SK-N-SH treated with all-trans-retinoic acid at 6 μM for 48 hours (cell line): Measurements from ENCODE around the gene PIP5K1C.
A peak's percentile ranks its signal among the peaks of the same experiment; 100 is the strongest.

Experiments
- ATAC-seq: fragments of 200-7000 bp; cut with Tn5 transposase; 3 replicates; pipeline ENCODE4 v1.9.1; 2020; ENCODE audit warnings: mild to moderate bottlenecking, moderate library complexity
- ARNTL ChIP-seq: fragments of 450-650 bp; formaldehyde crosslinking; IDR thresholded peaks from 2 replicates; pipeline ENCODE4 v1.5.0; 2020; ENCODE audit warnings: low read depth, mild to moderate bottlenecking, moderate library complexity, borderline replicate concordance
- BACH2 ChIP-seq: fragments of 250-450 bp; sonication (Bioruptor Pico); IDR thresholded peaks from 2 replicates; pipeline ENCODE4 v1.9.0; 2021; ENCODE audit warnings: mild to moderate bottlenecking, borderline replicate concordance
- CSDC2 ChIP-seq: fragments of 250-450 bp; sonication (Bioruptor Pico); IDR thresholded peaks from 2 replicates; pipeline ENCODE4 v1.5.0; 2020; ENCODE audit warnings: mild to moderate bottlenecking, moderate library complexity
- ESRRG ChIP-seq: fragments of 250-450 bp; sonication (Bioruptor Pico); IDR thresholded peaks from 2 replicates; pipeline ENCODE4 v1.6.1; 2021; ENCODE audit warnings: mild to moderate bottlenecking
- GLIS3 ChIP-seq: fragments of 250-450 bp; sonication (Bioruptor Pico); IDR thresholded peaks from 2 replicates; pipeline ENCODE4 v1.5.0; 2020; ENCODE audit warnings: mild to moderate bottlenecking, moderate library complexity
- ISL1 ChIP-seq: fragments of 250-450 bp; sonication (Bioruptor Pico); IDR thresholded peaks from 2 replicates; pipeline ENCODE4 v2.1.2; 2022; ENCODE audit warnings: mild to moderate bottlenecking, moderate library complexity
- OSR1 ChIP-seq: fragments of 250-450 bp; sonication (Bioruptor Pico); IDR thresholded peaks from 2 replicates; pipeline ENCODE4 v1.8.0; 2022; ENCODE audit warnings: moderate library complexity, mild to moderate bottlenecking, inconsistent platforms
- PPARA ChIP-seq: fragments of 250-450 bp; sonication (Bioruptor Pico); IDR thresholded peaks from 2 replicates; pipeline ENCODE4 v1.5.0; 2020; ENCODE audit warnings: mild to moderate bottlenecking, borderline replicate concordance
- SNAI2 ChIP-seq: fragments of 250-450 bp; sonication (Bioruptor Pico); IDR thresholded peaks from 2 replicates; pipeline ENCODE4 v1.5.0; 2020; ENCODE audit warnings: mild to moderate bottlenecking, moderate library complexity
- TCF4 ChIP-seq: fragments of 250-450 bp; sonication (Bioruptor Pico); IDR thresholded peaks from 2 replicates; pipeline ENCODE4 v1.8.0; 2021; ENCODE audit warnings: mild to moderate bottlenecking, moderate library complexity, borderline replicate concordance
- ZFP3 ChIP-seq: fragments of 250-450 bp; sonication (Bioruptor Pico); IDR thresholded peaks from 2 replicates; pipeline ENCODE4 v1.5.0; 2020; ENCODE audit warnings: mild to moderate bottlenecking, moderate library complexity
- ZFP30 ChIP-seq: fragments of 450-650 bp; formaldehyde crosslinking; IDR thresholded peaks from 2 replicates; pipeline ENCODE4 v1.5.0; 2022; ENCODE audit warnings: mild to moderate bottlenecking, moderate library complexity
- ZNF565 ChIP-seq: fragments of 450-650 bp; formaldehyde crosslinking; conservative IDR thresholded peaks from 2 replicates; pipeline ENCODE4 v1.5.0; 2020; ENCODE audit warnings: low read depth, mild to moderate bottlenecking, moderate library complexity
- ZNF70 ChIP-seq: fragments of 450-650 bp; formaldehyde crosslinking; IDR thresholded peaks from 2 replicates; pipeline ENCODE4 v1.5.0; 2020; ENCODE audit warnings: mild to moderate bottlenecking, moderate library complexity
- ZNF8 ChIP-seq: fragments of 450-650 bp; formaldehyde crosslinking; IDR thresholded peaks from 2 replicates; pipeline ENCODE4 v1.5.0; 2020; ENCODE audit warnings: mild to moderate bottlenecking, moderate library complexity
- TF ChIP-seq, protein P1 (sequence below): fragments of 250-450 bp; sonication (Bioruptor Pico); IDR thresholded peaks from 2 replicates; pipeline ENCODE4 v1.8.0; 2021; ENCODE audit warnings: low read depth, mild to moderate bottlenecking, moderate library complexity, borderline replicate concordance
- TF ChIP-seq, protein P2 (sequence below): fragments of 250-450 bp; sonication (Bioruptor Pico); IDR thresholded peaks from 2 replicates; pipeline ENCODE4 v1.8.0; 2020; ENCODE audit warnings: mild to moderate bottlenecking, moderate library complexity, borderline replicate concordance
- TF ChIP-seq, protein P3 (sequence below): fragments of 250-450 bp; sonication (Bioruptor Pico); IDR thresholded peaks from 2 replicates; pipeline ENCODE4 v1.5.0; 2020; ENCODE audit warnings: mild to moderate bottlenecking, moderate library complexity
- TF ChIP-seq, protein P4 (sequence below): fragments of 250-450 bp; sonication (Bioruptor Pico); IDR thresholded peaks from 2 replicates; pipeline ENCODE4 v1.5.1; 2021; ENCODE audit warnings: mild to moderate bottlenecking, moderate library complexity
- TF ChIP-seq, protein P5 (sequence below): fragments of 250-450 bp; sonication (Bioruptor Pico); IDR thresholded peaks from 2 replicates; pipeline ENCODE4 v1.5.1; 2020; ENCODE audit warnings: low read depth, mild to moderate bottlenecking, moderate library complexity

Gene PIP5K1C

DNA sequence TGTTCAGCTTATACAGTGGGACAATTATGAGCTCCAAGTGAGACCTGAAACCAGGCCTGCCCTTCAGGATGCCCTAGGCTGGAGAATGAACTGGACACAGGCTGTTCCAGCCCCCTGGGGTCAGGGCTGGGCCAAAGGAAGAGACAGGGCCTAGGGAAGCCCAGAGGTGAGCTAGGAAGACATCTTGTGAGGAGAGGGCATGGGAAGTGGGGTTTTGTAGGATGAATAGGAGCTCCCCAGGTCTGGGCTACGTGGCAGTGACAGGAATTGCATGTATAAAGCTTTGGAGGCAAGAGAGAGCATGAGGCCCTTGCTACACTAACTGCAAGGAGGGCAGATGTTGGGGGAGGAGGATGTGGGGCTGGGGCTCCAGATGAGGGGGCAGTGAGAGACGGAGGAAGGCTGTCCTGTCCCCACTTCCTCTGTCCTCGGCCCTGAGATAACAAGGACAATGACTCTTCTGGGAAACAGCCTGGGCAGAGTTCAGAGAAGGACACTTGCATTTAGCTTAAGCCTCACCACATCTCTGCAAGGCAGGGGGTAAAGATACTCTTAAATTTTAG lies 92.1 kb downstream of the PIP5K1C start:
- TF ChIP-seq ZFP3, result peak; percentile 100
- no peak for TF ChIP-seq ISL1
- TF ChIP-seq SNAI2 (CRISPR knock-in tag), result no peak
- TF ChIP-seq ZFP30 (CRISPR knock-in tag), result no peak
- no peak for ATAC-seq

DNA sequence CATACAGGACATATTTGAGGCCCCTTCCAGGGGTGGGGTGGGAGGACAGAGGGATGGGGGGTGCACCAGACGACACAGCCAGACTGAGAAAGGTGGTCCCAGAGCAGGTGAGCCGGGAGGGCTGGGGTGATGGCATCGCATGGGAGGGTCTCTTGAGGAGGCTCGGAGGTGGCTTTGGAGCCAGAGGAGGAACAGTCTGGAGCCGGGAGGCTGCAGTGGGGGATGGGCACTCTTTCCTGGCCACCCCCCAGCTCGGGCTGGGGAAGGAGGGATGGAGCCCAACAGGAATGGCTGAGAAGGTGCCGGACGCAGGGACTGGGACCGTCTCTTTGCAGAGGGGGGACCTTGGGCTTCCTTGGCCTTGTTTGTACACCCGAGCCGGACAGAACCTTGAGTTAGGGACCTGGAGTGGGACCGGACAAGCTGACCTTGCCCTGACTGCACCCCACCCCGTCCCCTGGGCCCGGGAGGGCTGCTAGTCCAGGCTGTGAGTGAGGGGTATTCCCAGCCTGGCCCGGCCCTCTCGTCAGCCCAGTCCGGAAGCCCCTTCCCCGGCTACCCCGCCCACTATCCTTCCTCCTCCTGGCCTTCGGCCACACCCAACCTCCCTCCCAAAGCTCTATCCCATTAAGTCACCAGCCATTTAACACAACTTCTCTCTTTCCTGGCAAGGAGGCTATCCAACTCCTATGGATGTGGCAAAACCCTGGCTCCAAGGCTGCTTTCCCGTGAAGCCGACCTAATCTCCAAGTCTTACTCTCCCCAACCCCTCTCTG lies 92.8 kb downstream of the PIP5K1C start:
- no peak for TF ChIP-seq ESRRG (CRISPR knock-in tag)
- TF ChIP-seq ZFP3, result no peak
- no peak for TF ChIP-seq PPARA (CRISPR knock-in tag)
- no peak for TF ChIP-seq BACH2

DNA sequence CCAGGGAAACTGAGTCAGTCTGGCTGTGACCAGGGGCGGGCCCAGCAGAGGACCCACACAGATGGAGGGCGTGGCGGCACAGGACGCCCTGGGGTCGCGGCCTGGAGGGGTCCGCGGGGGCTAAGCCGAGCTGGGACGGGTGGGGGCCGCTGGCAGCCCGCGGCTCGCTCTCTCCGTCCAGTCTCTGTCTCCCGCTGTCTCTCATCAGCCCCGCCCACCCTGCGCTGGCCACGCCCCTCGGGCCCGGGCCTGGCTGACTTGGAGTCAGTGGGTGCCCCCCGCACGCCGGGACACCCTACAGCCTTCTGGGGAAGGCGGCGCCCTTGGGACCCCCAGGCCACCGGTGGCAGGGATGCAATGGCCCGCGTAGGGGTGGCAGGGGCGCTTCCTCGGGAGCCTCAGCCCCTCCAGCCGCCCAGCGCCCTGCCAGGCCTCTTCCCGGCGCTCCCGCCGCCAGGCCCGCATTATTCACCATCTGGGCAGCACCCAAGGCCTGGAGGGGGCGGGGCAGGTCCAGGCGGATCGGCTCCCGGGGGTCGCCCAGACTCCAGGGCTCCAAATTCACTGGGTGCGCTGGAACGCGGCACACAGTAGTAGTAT lies 93.5 kb downstream of the PIP5K1C start, which contains the start of gene TBXA2R:
Gene TBXA2R (minus strand): TSS at position 186 of the 600 bp plus-strand sequence. CDS start 6,241 bp downstream, outside the sequence.
- no peak for TF ChIP-seq ARNTL (CRISPR knock-in tag)
- peak; percentile 39; the same call in 1 of the 2 replicates for TF ChIP-seq TCF4
- peak; percentile 91 for ATAC-seq

More for the DNA sequence above, 92.8 kb downstream of the PIP5K1C start:
- ATAC-seq, result no peak; the same call in 2 of the 3 replicates

DNA sequence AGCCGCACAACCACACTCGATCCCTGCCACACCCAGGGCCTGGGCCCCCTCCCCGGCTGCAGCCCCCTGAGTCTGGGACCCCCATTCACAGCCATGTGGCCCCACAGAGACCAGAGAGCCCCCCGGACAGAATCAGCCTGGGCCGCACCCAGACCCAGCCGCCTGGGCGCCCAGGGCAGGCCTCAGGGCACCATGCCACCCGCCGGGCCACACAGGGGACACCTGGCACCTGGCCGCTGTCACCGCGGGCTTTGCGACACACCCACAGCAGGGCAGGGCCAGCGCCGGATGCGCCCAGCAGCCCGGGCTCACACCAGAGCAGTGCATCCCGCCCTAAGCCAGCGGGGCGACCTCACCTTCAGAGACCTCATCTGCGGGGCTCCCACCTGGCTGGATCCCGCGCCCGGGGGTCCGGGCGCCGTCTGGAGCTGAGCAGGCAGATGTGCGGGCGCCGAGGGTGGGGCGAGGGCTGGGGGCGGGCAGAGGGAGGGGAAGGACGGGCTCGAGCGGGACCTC lies 94.0 kb downstream of the PIP5K1C start:
- ATAC-seq, result peak; percentile 70
- TF ChIP-seq CSDC2 (CRISPR knock-in tag), result no peak
- TF ChIP-seq TCF4, result no peak

DNA sequence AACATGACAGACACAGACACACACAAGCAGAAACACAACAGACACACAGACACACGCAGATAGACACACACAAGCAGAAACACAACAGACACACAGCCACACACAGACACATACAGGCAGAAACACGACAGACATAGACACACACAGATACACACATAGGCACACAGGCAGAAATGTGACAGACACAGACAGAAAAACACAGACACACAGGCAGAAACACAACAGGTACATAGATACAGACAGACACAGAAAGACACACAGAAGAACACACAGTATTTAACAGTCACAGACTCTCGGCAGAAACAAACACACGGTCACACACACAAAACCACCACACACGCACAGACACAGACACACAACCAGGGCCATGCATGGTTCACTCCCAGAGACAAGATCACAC lies 94.5 kb downstream of the PIP5K1C start:
- TF ChIP-seq, protein P1, sequence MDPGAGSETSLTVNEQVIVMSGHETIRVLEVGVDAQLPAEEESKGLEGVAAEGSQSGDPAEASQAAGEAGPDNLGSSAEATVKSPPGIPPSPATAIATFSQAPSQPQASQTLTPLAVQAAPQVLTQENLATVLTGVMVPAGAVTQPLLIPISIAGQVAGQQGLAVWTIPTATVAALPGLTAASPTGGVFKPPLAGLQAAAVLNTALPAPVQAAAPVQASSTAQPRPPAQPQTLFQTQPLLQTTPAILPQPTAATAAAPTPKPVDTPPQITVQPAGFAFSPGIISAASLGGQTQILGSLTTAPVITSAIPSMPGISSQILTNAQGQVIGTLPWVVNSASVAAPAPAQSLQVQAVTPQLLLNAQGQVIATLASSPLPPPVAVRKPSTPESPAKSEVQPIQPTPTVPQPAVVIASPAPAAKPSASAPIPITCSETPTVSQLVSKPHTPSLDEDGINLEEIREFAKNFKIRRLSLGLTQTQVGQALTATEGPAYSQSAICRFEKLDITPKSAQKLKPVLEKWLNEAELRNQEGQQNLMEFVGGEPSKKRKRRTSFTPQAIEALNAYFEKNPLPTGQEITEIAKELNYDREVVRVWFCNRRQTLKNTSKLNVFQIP (CRISPR knock-in tag), result no peak
- no peak for TF ChIP-seq ISL1
- TF ChIP-seq, protein P2, sequence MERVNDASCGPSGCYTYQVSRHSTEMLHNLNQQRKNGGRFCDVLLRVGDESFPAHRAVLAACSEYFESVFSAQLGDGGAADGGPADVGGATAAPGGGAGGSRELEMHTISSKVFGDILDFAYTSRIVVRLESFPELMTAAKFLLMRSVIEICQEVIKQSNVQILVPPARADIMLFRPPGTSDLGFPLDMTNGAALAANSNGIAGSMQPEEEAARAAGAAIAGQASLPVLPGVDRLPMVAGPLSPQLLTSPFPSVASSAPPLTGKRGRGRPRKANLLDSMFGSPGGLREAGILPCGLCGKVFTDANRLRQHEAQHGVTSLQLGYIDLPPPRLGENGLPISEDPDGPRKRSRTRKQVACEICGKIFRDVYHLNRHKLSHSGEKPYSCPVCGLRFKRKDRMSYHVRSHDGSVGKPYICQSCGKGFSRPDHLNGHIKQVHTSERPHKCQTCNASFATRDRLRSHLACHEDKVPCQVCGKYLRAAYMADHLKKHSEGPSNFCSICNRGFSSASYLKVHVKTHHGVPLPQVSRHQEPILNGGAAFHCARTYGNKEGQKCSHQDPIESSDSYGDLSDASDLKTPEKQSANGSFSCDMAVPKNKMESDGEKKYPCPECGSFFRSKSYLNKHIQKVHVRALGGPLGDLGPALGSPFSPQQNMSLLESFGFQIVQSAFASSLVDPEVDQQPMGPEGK (CRISPR knock-in tag), result no peak
- no peak for TF ChIP-seq CSDC2 (CRISPR knock-in tag)
- TF ChIP-seq, protein P3, sequence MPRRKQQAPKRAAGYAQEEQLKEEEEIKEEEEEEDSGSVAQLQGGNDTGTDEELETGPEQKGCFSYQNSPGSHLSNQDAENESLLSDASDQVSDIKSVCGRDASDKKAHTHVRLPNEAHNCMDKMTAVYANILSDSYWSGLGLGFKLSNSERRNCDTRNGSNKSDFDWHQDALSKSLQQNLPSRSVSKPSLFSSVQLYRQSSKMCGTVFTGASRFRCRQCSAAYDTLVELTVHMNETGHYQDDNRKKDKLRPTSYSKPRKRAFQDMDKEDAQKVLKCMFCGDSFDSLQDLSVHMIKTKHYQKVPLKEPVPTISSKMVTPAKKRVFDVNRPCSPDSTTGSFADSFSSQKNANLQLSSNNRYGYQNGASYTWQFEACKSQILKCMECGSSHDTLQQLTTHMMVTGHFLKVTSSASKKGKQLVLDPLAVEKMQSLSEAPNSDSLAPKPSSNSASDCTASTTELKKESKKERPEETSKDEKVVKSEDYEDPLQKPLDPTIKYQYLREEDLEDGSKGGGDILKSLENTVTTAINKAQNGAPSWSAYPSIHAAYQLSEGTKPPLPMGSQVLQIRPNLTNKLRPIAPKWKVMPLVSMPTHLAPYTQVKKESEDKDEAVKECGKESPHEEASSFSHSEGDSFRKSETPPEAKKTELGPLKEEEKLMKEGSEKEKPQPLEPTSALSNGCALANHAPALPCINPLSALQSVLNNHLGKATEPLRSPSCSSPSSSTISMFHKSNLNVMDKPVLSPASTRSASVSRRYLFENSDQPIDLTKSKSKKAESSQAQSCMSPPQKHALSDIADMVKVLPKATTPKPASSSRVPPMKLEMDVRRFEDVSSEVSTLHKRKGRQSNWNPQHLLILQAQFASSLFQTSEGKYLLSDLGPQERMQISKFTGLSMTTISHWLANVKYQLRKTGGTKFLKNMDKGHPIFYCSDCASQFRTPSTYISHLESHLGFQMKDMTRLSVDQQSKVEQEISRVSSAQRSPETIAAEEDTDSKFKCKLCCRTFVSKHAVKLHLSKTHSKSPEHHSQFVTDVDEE (CRISPR knock-in tag), result no peak
- no peak for TF ChIP-seq ZNF565 (CRISPR knock-in tag)
- TF ChIP-seq ARNTL (CRISPR knock-in tag), result no peak
- no peak for TF ChIP-seq TCF4
- no peak for TF ChIP-seq OSR1 (CRISPR knock-in tag)
- TF ChIP-seq ESRRG (CRISPR knock-in tag), result no peak
- TF ChIP-seq SNAI2 (CRISPR knock-in tag), result no peak
- TF ChIP-seq, protein P4, sequence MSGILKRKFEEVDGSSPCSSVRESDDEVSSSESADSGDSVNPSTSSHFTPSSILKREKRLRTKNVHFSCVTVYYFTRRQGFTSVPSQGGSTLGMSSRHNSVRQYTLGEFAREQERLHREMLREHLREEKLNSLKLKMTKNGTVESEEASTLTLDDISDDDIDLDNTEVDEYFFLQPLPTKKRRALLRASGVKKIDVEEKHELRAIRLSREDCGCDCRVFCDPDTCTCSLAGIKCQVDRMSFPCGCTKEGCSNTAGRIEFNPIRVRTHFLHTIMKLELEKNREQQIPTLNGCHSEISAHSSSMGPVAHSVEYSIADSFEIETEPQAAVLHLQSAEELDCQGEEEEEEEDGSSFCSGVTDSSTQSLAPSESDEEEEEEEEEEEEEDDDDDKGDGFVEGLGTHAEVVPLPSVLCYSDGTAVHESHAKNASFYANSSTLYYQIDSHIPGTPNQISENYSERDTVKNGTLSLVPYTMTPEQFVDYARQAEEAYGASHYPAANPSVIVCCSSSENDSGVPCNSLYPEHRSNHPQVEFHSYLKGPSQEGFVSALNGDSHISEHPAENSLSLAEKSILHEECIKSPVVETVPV (CRISPR knock-in tag), result no peak
- no peak for TF ChIP-seq ZFP3
- TF ChIP-seq ZNF70, result no peak
- no peak for TF ChIP-seq BACH2
- TF ChIP-seq, protein P5, sequence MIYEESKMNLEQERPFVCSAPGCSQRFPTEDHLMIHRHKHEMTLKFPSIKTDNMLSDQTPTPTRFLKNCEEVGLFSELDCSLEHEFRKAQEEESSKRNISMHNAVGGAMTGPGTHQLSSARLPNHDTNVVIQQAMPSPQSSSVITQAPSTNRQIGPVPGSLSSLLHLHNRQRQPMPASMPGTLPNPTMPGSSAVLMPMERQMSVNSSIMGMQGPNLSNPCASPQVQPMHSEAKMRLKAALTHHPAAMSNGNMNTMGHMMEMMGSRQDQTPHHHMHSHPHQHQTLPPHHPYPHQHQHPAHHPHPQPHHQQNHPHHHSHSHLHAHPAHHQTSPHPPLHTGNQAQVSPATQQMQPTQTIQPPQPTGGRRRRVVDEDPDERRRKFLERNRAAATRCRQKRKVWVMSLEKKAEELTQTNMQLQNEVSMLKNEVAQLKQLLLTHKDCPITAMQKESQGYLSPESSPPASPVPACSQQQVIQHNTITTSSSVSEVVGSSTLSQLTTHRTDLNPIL, result no peak
- no peak for TF ChIP-seq GLIS3 (CRISPR knock-in tag)
- no peak for TF ChIP-seq ZNF8 (CRISPR knock-in tag)
- ATAC-seq, result no peak
